Activated CD8-positive, alpha-beta memory T cell treated with anti-CD3 and anti-CD28 coated beads for 24 hours (primary cell): ENCODE measurements around the gene PLAGL1.
"Not testable (repeated sequence)": the region's sequence is repeated elsewhere in the genome, so short reads cannot be mapped to it uniquely, and the experiment has no call there.

Source experiments
- DNase-seq: peaks from one replicate; pipeline ENCODE4 v3.0.0-alpha.2; 2020

The PLAGL1 gene

GRCh38 chr6:143936347-143936746 is 71.7 kb downstream of the PLAGL1 start:
- no peak for DNase-seq

- DNase-seq: no peak
Measured at GRCh38 chr6:143934867-143935266, 73.2 kb downstream of the PLAGL1 start.

- no peak for DNase-seq
Measured at GRCh38 chr6:143934331-143934730, 73.7 kb downstream of the PLAGL1 start.

GRCh38 chr6:143929975-143930374 is 78.1 kb downstream of the PLAGL1 start:
- no peak for DNase-seq

GRCh38 chr6:143928853-143929252 is 79.2 kb downstream of the PLAGL1 start:
- DNase-seq: no peak

GRCh38 chr6:143917026-143917425 is 91.0 kb downstream of the PLAGL1 start:
- not testable (repeated sequence) for DNase-seq

- no peak for DNase-seq
Measured at GRCh38 chr6:143912671-143913070, 95.4 kb downstream of the PLAGL1 start.

- DNase-seq: no peak
Measured at GRCh38 chr6:143911028-143911427, 97.0 kb downstream of the PLAGL1 start.

- no peak for DNase-seq
Measured at GRCh38 chr6:143902827-143903226, 105.2 kb downstream of the PLAGL1 start.

GRCh38 chr6:143901885-143902750 is 105.9 kb downstream of the PLAGL1 start:
- no peak for DNase-seq

GRCh38 chr6:143900358-143900757 is 107.7 kb downstream of the PLAGL1 start:
- DNase-seq: no peak

- no peak for DNase-seq
Measured at GRCh38 chr6:143896126-143896860, 111.8 kb downstream of the PLAGL1 start.

GRCh38 chr6:143894655-143895054 is 113.4 kb downstream of the PLAGL1 start:
- DNase-seq: no peak
